Measurements from ENCODE around the gene HADH. TPM values are rescaled to one million over a fixed set of nuclear protein-coding genes. Genes with fewer than 3 reads are reported as not detected.

Gene HADH
- total RNA-seq, 1 experiment from 2014 or later = 37.8 TPM

- DNase-seq = no peak
Measured at GRCh38 chr4:108078024-108078733, 88.5 kb downstream of the HADH start.

GRCh38 chr4:108080747-108081146 is 91.1 kb downstream of the HADH start:
- Histone ChIP-seq H3K27ac (no peak overlapping the region), H3K9me3 (replicated peaks) (no peaks in the 10 kb centered on the region), H3K4me1 (no peaks in the 10 kb centered on the region), H3K27me3 (no peaks in the 10 kb centered on the region), H3K4me3 (no peak overlapping the region), H3K36me3 (peaks cover 38% of the 10 kb centered on the region)
- DNase-seq = no peak

More at GRCh38 chr4:108078024-108078733, 88.5 kb downstream of the HADH start:
- no peaks in the 10 kb centered on the region for H3K9me3 ChIP-seq (replicated peaks)
- H3K4me1 ChIP-seq = no peaks in the 10 kb centered on the region
- no peak overlapping the region for H3K4me3 ChIP-seq
- no peak overlapping the region for H3K27ac ChIP-seq
- H3K27me3 ChIP-seq = no peaks in the 10 kb centered on the region
- peaks cover 30% of the 10 kb centered on the region for H3K36me3 ChIP-seq

GRCh38 chr4:108081256-108081655 is 91.6 kb downstream of the HADH start:
- Histone ChIP-seq H3K4me3 (no peak overlapping the region), H3K36me3 (peaks cover 39% of the 10 kb centered on the region), H3K27me3 (no peaks in the 10 kb centered on the region), H3K9me3 (replicated peaks) (no peaks in the 10 kb centered on the region), H3K27ac (no peak overlapping the region), H3K4me1 (no peaks in the 10 kb centered on the region)
- DNase-seq = no peak

Other genes starting within 250 kb of the HADH start
- 4.1 and 4.4 TPM in 2 replicates for gene SGMS2, start 165.0 kb upstream of the HADH start, total RNA-seq (2014; rRNA removed; shearing (Covaris generic))
- gene CYP2U1, start 58.3 kb upstream of the HADH start, total RNA-seq (2014; rRNA removed; shearing (Covaris generic)) = 7.6 and 7.8 TPM in 2 replicates
- 83.9 and 84.4 TPM in 2 replicates for gene LEF1, start 179.0 kb downstream of the HADH start, total RNA-seq (2014; rRNA removed; shearing (Covaris generic))

Measured in SJCRH30 (cell line).